GM12801 (cell line): Measurements from ENCODE around the gene ABHD8.

Experiments
- CTCF ChIP-seq: IDR thresholded peaks from one replicate; pipeline ENCODE4 v1.5.1; 2011; ENCODE audit warnings: control low read depth; ENCODE audit not compliant: insufficient read length; ENCODE audit errors: extremely low read depth

ABHD8 gene

GRCh38 chr19:17296273-17296672 is 7.0 kb downstream of the ABHD8 start:
- TF ChIP-seq CTCF: no peak

- no peak for TF ChIP-seq CTCF
These were observed 9.0 kb downstream of the ABHD8 start for GRCh38 chr19:17294051-17294891.

- TF ChIP-seq CTCF: no peak
These were observed 9.6 kb downstream of the ABHD8 start for GRCh38 chr19:17293605-17294004.

GRCh38 chr19:17292301-17293074 is 10.7 kb downstream of the ABHD8 start:
- no peak for TF ChIP-seq CTCF

GRCh38 chr19:17289489-17289888 is 13.7 kb downstream of the ABHD8 start:
- no peak for TF ChIP-seq CTCF

GRCh38 chr19:17286752-17287151 is 16.5 kb downstream of the ABHD8 start:
- TF ChIP-seq CTCF: no peak

- no peak for TF ChIP-seq CTCF
These were observed 17.0 kb downstream of the ABHD8 start for GRCh38 chr19:17286263-17286662.
